ENCODE results near the gene CABP7. TPM values are rescaled to one million over a fixed set of nuclear protein-coding genes. Genes with fewer than 3 reads are reported as not detected.
A peak's percentile ranks its signal among the peaks of the same experiment; 100 is the strongest.

The CABP7 gene
- total and polyA plus RNA-seq, 4 donors = 0.08 TPM; not detected in 3

DNA sequence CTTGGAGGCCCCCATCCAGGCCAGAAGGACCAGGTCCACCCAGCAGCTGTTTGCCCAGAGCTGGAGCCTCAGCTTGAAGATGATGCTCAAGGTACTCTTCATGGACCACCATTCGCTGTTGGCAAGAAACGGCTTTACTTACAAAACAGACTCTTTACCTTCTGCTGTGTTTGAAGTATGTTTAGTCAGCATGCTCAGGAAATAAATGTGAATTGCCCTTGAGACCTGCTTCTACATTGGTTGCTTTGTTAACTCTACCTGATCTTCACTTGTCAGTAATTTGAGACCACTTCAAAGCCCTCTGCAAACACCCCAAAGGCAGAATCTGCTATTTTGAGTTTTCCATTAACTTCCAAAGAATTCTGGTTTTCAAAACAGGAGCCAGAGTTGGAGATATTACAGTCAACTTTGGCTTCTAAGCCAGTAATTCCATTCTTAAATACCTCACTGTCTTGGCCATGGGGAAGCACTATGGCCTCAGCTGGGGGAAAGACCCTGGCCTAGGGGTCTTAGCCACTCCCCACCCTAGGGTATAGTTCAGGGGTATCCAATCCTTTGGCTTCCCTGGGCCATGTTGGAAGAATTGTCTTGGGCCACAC, 50.0 kb downstream of the CABP7 start:
- DNase-seq (ENCODE audit: low spot score) = no peak
- Histone ChIP-seq H3K4me1 (ENCODE audit: control insufficient read depth in 4 of 4, insufficient read depth in 4 of 4, low read length in 3 of 4) (peaks cover 5 to 25% (median 19%) of the 10 kb centered on the region in 4 donors), H3K9me3 (ENCODE audit: control insufficient read depth in 4 of 4, low read length in 3 of 4) (no peaks in the 10 kb centered on the region), H3K27ac (ENCODE audit: low read depth in 1 of 2, low read length in 2 of 2) (no peak overlapping the region), H3K36me3 (ENCODE audit: control insufficient read depth in 4 of 4, insufficient read depth in 3 of 4, low read depth in 1 of 4, low read length in 3 of 4) (peaks cover 0 to 16% (median 11%) of the 10 kb centered on the region in 4 donors), H3K27me3 (ENCODE audit: control insufficient read depth in 4 of 4, insufficient read depth in 4 of 4, low read length in 3 of 4) (no peaks in the 10 kb centered on the region), H3K9ac (ENCODE audit: low read depth in 1 of 2, low read length in 2 of 2) (no peak overlapping the region), H3K4me3 (ENCODE audit: low read depth in 1 of 3, low read length in 3 of 3) (no peak overlapping the region)
- TF ChIP-seq TAF1 (conservative IDR thresholded peaks at IDR 0.05) (no peak), HNF4A (conservative IDR thresholded peaks at IDR 0.05) (no peak), FOXA2 (IDR thresholded peaks at IDR 0.05) (no peak), EGR1 (IDR thresholded peaks at IDR 0.05; ENCODE audit: low read depth in 2 of 2) (no peak), MAX (IDR thresholded peaks at IDR 0.05) (no peak), RAD21 (IDR thresholded peaks at IDR 0.05) (no peak), GABPA (IDR thresholded peaks at IDR 0.05 in 1 of 2, conservative IDR thresholded peaks at IDR 0.05 in 1 of 2) (no peak), SP1 (IDR thresholded peaks at IDR 0.05) (no peak), NR2F2 (IDR thresholded peaks at IDR 0.05) (no peak), YY1 (IDR thresholded peaks at IDR 0.05) (no peak), RXRA (IDR thresholded peaks at IDR 0.05) (no peak), FOXA1 (IDR thresholded peaks at IDR 0.05) (no peak), ATF3 (IDR thresholded peaks at IDR 0.05) (no peak), JUND (IDR thresholded peaks at IDR 0.05) (no peak)
- TF ChIP-seq, protein P1, sequence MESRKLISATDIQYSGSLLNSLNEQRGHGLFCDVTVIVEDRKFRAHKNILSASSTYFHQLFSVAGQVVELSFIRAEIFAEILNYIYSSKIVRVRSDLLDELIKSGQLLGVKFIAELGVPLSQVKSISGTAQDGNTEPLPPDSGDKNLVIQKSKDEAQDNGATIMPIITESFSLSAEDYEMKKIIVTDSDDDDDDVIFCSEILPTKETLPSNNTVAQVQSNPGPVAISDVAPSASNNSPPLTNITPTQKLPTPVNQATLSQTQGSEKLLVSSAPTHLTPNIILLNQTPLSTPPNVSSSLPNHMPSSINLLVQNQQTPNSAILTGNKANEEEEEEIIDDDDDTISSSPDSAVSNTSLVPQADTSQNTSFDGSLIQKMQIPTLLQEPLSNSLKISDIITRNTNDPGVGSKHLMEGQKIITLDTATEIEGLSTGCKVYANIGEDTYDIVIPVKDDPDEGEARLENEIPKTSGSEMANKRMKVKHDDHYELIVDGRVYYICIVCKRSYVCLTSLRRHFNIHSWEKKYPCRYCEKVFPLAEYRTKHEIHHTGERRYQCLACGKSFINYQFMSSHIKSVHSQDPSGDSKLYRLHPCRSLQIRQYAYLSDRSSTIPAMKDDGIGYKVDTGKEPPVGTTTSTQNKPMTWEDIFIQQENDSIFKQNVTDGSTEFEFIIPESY (IDR thresholded peaks at IDR 0.05) = no peak
- TF ChIP-seq, protein P2, sequence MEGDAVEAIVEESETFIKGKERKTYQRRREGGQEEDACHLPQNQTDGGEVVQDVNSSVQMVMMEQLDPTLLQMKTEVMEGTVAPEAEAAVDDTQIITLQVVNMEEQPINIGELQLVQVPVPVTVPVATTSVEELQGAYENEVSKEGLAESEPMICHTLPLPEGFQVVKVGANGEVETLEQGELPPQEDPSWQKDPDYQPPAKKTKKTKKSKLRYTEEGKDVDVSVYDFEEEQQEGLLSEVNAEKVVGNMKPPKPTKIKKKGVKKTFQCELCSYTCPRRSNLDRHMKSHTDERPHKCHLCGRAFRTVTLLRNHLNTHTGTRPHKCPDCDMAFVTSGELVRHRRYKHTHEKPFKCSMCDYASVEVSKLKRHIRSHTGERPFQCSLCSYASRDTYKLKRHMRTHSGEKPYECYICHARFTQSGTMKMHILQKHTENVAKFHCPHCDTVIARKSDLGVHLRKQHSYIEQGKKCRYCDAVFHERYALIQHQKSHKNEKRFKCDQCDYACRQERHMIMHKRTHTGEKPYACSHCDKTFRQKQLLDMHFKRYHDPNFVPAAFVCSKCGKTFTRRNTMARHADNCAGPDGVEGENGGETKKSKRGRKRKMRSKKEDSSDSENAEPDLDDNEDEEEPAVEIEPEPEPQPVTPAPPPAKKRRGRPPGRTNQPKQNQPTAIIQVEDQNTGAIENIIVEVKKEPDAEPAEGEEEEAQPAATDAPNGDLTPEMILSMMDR (IDR thresholded peaks at IDR 0.05; ENCODE audit: low read depth, low read length, missing input control) = no peak
- 91% methylated on average over 2 of the region's 2 CpGs for WGBS

DNA sequence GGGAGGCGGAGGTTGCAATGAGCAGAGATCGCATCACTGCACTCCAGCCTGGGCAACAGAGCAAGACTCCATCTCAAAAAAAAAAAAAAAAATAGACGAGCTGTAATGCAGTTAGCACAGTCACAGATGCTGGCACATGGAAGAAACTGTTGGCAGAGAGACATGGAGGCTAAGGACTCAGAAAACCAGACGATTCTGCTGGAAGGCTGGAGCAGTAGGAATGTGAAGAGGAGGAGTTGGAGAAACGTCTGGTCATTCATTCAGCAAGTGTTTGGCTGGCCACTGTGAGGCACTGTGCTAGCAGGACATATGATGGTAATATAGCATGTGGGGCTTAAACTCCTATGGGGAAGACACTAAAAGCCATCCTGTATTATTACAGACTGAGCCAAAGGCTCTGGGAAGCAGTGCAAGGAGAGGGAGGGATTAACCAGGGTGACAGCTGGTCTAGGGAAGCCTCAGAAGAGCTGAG, 52.4 kb downstream of the CABP7 start:
- WGBS = 53% methylated on average over 5 of the region's 5 CpGs
- Histone ChIP-seq H3K4me3 (ENCODE audit: low read depth in 1 of 3, low read length in 3 of 3) (no peak overlapping the region), H3K27ac (ENCODE audit: low read depth in 1 of 2, low read length in 2 of 2) (no peak overlapping the region), H3K9ac (ENCODE audit: low read depth in 1 of 2, low read length in 2 of 2) (no peak overlapping the region), H3K4me1 (ENCODE audit: control insufficient read depth in 4 of 4, insufficient read depth in 4 of 4, low read length in 3 of 4) (peaks cover 0 to 18% (median 11%) of the 10 kb centered on the region in 4 donors), H3K27me3 (ENCODE audit: control insufficient read depth in 4 of 4, insufficient read depth in 4 of 4, low read length in 3 of 4) (no peaks in the 10 kb centered on the region), H3K36me3 (ENCODE audit: control insufficient read depth in 4 of 4, insufficient read depth in 3 of 4, low read depth in 1 of 4, low read length in 3 of 4) (peaks cover 0 to 16% (median 11%) of the 10 kb centered on the region in 4 donors), H3K9me3 (ENCODE audit: control insufficient read depth in 4 of 4, low read length in 3 of 4) (no peaks in the 10 kb centered on the region)
- TF ChIP-seq, protein P2 (IDR thresholded peaks at IDR 0.05; ENCODE audit: low read depth, low read length, missing input control) = peak; percentile 33
- TF ChIP-seq EGR1 (IDR thresholded peaks at IDR 0.05; ENCODE audit: low read depth in 2 of 2) (no peak), FOXA2 (IDR thresholded peaks at IDR 0.05) (no peak), SP1 (IDR thresholded peaks at IDR 0.05) (no peak), REST (IDR thresholded peaks at IDR 0.05) (no peak), RAD21 (IDR thresholded peaks at IDR 0.05) (peak; percentile 71 to 79)
- TF ChIP-seq, protein P1 (IDR thresholded peaks at IDR 0.05) = no peak
- DNase-seq (ENCODE audit: low spot score) = no peak
